Measurements from ENCODE around the gene DOK5.

The DOK5 gene

DNA sequence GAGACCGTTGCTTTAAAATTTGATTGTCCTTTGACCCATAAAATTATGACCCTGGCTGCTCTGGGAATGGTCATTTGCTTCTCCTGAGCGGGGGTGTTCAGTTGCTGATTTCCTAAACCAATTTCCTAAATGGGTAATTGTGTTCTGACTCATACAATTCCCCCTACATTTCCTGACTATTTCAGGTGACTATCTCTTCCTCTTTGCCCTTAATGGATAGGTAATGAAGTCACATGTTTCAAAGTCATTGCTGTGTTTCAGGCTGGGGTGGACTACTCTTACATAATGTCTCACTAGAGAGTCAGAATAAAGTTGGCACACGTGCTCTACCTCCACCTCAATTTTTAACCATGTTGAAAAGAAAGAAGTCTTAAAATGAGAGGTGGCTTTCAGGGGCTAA is 109.8 kb downstream of the DOK5 start:
- Mint-ChIP-seq H3K36me3 (ENCODE audit: low read depth) (no peaks in the 10 kb centered on the region), H3K4me3 (no peak overlapping the region), H3K27me3 (ENCODE audit: low read depth, poor library complexity) (peaks cover 2% of the 10 kb centered on the region), H3K4me1 (peaks cover 6% of the 10 kb centered on the region), H3K27ac (no peak overlapping the region), H3K9me3 (peaks cover 18% of the 10 kb centered on the region)
- TF ChIP-seq, protein P1, sequence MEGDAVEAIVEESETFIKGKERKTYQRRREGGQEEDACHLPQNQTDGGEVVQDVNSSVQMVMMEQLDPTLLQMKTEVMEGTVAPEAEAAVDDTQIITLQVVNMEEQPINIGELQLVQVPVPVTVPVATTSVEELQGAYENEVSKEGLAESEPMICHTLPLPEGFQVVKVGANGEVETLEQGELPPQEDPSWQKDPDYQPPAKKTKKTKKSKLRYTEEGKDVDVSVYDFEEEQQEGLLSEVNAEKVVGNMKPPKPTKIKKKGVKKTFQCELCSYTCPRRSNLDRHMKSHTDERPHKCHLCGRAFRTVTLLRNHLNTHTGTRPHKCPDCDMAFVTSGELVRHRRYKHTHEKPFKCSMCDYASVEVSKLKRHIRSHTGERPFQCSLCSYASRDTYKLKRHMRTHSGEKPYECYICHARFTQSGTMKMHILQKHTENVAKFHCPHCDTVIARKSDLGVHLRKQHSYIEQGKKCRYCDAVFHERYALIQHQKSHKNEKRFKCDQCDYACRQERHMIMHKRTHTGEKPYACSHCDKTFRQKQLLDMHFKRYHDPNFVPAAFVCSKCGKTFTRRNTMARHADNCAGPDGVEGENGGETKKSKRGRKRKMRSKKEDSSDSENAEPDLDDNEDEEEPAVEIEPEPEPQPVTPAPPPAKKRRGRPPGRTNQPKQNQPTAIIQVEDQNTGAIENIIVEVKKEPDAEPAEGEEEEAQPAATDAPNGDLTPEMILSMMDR (IDR thresholded peaks at IDR 0.05) = no peak
- no peak for DNase-seq

DNA sequence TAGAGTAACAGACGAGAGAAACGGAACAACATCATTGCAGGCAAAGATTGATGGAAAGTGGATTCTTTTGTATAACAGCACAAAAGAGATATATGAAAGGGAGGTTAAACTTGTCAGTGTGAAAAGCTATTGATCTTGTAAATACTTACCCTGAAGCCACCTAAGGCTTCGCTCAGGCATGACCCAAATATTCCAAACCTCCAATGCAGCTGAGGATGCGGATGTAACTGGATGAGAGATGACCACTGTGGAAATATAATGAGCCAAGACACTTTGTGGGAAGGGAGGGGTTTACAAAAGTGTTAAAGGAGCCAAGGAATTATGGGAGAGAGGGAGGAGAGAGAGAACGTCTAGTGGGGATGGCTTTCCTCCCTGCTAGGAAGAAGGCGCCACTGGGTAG is 112.0 kb downstream of the DOK5 start:
- H3K27me3 Mint-ChIP-seq (ENCODE audit: low read depth, poor library complexity) = peaks cover 2% of the 10 kb centered on the region
- TF ChIP-seq, protein P1 (IDR thresholded peaks at IDR 0.05) = no peak
- no peaks in the 10 kb centered on the region for H3K36me3 Mint-ChIP-seq (ENCODE audit: low read depth)
- DNase-seq = no peak
- no peak overlapping the region for H3K4me3 Mint-ChIP-seq
- H3K27ac Mint-ChIP-seq = no peak overlapping the region
- peaks cover 6% of the 10 kb centered on the region for H3K4me1 Mint-ChIP-seq
- peaks cover 13% of the 10 kb centered on the region for H3K9me3 Mint-ChIP-seq

- Mint-ChIP-seq H3K27me3 (ENCODE audit: low read depth, poor library complexity) (peaks cover 2% of the 10 kb centered on the region), H3K4me3 (no peak overlapping the region), H3K4me1 (peaks cover 6% of the 10 kb centered on the region), H3K9me3 (no peaks in the 10 kb centered on the region), H3K36me3 (ENCODE audit: low read depth) (no peaks in the 10 kb centered on the region), H3K27ac (no peak overlapping the region)
- TF ChIP-seq, protein P1 (IDR thresholded peaks at IDR 0.05) = no peak
- no peak for DNase-seq
Observed at GRCh38 chr20:54589402-54590030, 114.1 kb downstream of the DOK5 start.

DNA sequence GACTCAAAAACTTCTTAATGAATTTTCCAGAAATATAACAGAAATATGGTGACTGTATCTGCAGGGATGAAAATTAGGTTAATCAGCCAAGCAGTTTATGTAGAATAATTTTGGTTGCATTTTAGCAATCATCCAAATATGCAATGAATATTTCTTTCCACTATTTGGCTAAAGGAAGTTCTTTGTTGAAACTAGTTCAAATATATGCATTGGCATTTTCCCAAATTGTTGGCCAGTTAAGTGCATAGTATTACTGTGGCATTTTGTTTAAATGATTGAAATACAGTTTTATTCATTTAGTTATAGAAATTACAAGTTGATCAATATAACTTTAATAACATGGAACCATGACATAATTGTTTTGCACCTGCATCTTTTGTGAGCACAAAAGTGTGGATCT is 115.5 kb downstream of the DOK5 start:
- TF ChIP-seq, protein P1 (IDR thresholded peaks at IDR 0.05) = no peak
- H3K27ac Mint-ChIP-seq = no peak overlapping the region
- H3K36me3 Mint-ChIP-seq (ENCODE audit: low read depth) = no peaks in the 10 kb centered on the region
- no peak for DNase-seq
- H3K4me1 Mint-ChIP-seq = peaks cover 6% of the 10 kb centered on the region
- peaks cover 2% of the 10 kb centered on the region for H3K27me3 Mint-ChIP-seq (ENCODE audit: low read depth, poor library complexity)
- no peaks in the 10 kb centered on the region for H3K9me3 Mint-ChIP-seq
- H3K4me3 Mint-ChIP-seq = no peak overlapping the region

DNA sequence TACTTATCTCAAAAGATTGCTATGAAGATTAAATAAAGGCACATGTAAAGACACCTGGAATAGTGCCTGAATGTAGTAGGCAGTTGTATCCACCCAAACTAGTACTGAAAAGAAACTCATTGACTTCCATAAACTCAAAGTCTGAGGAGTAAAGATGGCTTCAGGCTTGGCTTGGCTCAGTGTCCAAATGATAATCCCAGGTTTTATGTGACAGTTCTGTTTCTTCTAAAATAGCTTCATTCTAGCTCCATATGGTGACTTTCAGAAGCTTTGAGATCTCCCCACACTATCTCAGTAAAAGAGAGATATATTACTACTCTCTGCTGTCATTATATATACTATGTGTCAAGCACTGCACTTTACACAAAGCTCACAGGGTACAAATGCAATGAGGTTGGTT is 121.3 kb downstream of the DOK5 start:
- DNase-seq = no peak
- no peak overlapping the region for H3K4me3 Mint-ChIP-seq
- peaks cover 14% of the 10 kb centered on the region for H3K9me3 Mint-ChIP-seq
- TF ChIP-seq, protein P1 (IDR thresholded peaks at IDR 0.05) = no peak
- peaks cover 6% of the 10 kb centered on the region for H3K36me3 Mint-ChIP-seq (ENCODE audit: low read depth)
- peaks cover 2% of the 10 kb centered on the region for H3K27me3 Mint-ChIP-seq (ENCODE audit: low read depth, poor library complexity)
- no peaks in the 10 kb centered on the region for H3K4me1 Mint-ChIP-seq
- no peak overlapping the region for H3K27ac Mint-ChIP-seq

DNA sequence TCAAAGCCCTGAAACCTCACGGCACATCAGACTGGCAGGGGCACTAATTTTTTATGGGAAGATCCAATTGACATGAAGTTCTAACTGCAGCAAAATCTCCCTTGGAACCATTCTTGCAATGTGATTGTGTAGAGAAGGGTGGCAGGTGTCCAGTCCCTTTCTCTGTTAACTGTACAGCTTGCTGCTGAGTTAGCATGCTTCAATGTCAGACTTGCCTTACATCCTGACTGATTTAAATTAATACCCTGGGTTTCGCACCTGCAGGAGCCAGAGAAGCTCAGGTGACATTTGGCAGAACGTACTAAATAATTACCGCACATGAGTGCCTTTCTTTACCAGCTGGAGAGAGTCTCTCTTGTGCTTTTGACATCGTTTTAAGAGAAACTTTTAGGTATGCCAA is 123.0 kb downstream of the DOK5 start:
- H3K36me3 Mint-ChIP-seq (ENCODE audit: low read depth) = peaks cover 6% of the 10 kb centered on the region
- peaks cover 2% of the 10 kb centered on the region for H3K27me3 Mint-ChIP-seq (ENCODE audit: low read depth, poor library complexity)
- peaks cover 16% of the 10 kb centered on the region for H3K9me3 Mint-ChIP-seq
- no peaks in the 10 kb centered on the region for H3K4me1 Mint-ChIP-seq
- no peak overlapping the region for H3K27ac Mint-ChIP-seq
- TF ChIP-seq, protein P1 (IDR thresholded peaks at IDR 0.05) = no peak
- DNase-seq = no peak
- no peak overlapping the region for H3K4me3 Mint-ChIP-seq
